Skin of body (tissue), 1 donor: Measurements from ENCODE around the gene ENTREP1. TPM values are rescaled to one million over a fixed set of nuclear protein-coding genes. Genes with fewer than 3 reads are reported as not detected.

ENCODE experiments used
- total RNA-seq: library from RNA; depleted of rRNA; stranded (reverse); fragments of >200 nt; gene quantifications from one replicate; pipeline ENCODE4 v1.2.3, GENCODE V29; 2014

Gene ENTREP1
- total RNA-seq, 1 donor from 2014 or later: 6.7 TPM

Other genes with a start within 250 kb of the ENTREP1 start
- 78.6 TPM for gene TJP2, start 150.9 kb upstream of the ENTREP1 start, total RNA-seq